Astrocyte (in vitro differentiated cells and primary cell): ENCODE results near the gene ACBD7. TPM values are rescaled to one million over a fixed set of nuclear protein-coding genes. Genes with fewer than 3 reads are reported as not detected.

Experiments used
- DNase-seq: peaks from one replicate; pipeline ENCODE4 v3.0.0-alpha.2; 2010; ENCODE audit warnings: low read depth
- FAIRE-seq: peaks from 2 replicates; lab custom pipeline; 2011; peaks lifted over from hg19 to GRCh38; lab: Jason Lieb, UNC
- H2AFZ ChIP-seq: 2 replicates; pipeline ENCODE4 v1.6.0; 2012; ENCODE audit warnings: low read depth, low read length, inconsistent platforms
- H3K27ac ChIP-seq: 2 replicates; pipeline ENCODE4 v1.5.1; 2011; ENCODE audit warnings: low read depth, low read length, inconsistent platforms
- H3K27me3 ChIP-seq: 2 replicates; pipeline ENCODE4 v1.6.0; 2011; ENCODE audit warnings: low read length, inconsistent platforms; ENCODE audit not compliant: insufficient read depth
- H3K36me3 ChIP-seq: 2 replicates; pipeline ENCODE4 v1.5.1; 2011; ENCODE audit warnings: low read length, inconsistent platforms; ENCODE audit not compliant: insufficient read depth
- H3K4me1 ChIP-seq: 2 replicates; pipeline ENCODE4 v1.5.1; 2011; ENCODE audit warnings: low read length, inconsistent platforms; ENCODE audit not compliant: insufficient read depth
- H3K4me2 ChIP-seq: 2 replicates; pipeline ENCODE4 v1.6.0; 2012; ENCODE audit warnings: low read length, inconsistent platforms
- H3K4me3 ChIP-seq: 2 replicates; pipeline ENCODE4 v1.5.1; 2011; ENCODE audit warnings: low read depth, mild to moderate bottlenecking, low read length, inconsistent platforms; ENCODE audit not compliant: insufficient read depth
- H3K79me2 ChIP-seq: 2 replicates; pipeline ENCODE4 v1.6.0; 2012; ENCODE audit warnings: mild to moderate bottlenecking, low read length, inconsistent platforms; ENCODE audit not compliant: insufficient read depth
- H3K9ac ChIP-seq: 2 replicates; pipeline ENCODE4 v1.6.0; 2012; ENCODE audit warnings: mild to moderate bottlenecking, low read length, inconsistent platforms
- H3K9me3 ChIP-seq: 2 replicates; pipeline ENCODE4 v1.5.1; 2012; ENCODE audit warnings: low read depth, mild to moderate bottlenecking, low read length, inconsistent platforms; ENCODE audit not compliant: insufficient read depth
- H4K20me1 ChIP-seq: 2 replicates; pipeline ENCODE4 v1.6.0; 2012; ENCODE audit warnings: low read length, inconsistent platforms; ENCODE audit not compliant: insufficient read depth
- H3K27ac Mint-ChIP-seq: one replicate; pipeline ENCODE4 v1.8.0; 2021; ENCODE audit warnings: mild to moderate bottlenecking, mixed read lengths; ENCODE audit not compliant: unreplicated experiment
- H3K27me3 Mint-ChIP-seq: one replicate; pipeline ENCODE4 v1.8.0; 2021; ENCODE audit warnings: low read depth, mixed read lengths; ENCODE audit not compliant: unreplicated experiment
- H3K36me3 Mint-ChIP-seq: one replicate; pipeline ENCODE4 v1.8.0; 2021; ENCODE audit warnings: low read depth, mixed read lengths; ENCODE audit not compliant: unreplicated experiment
- H3K4me1 Mint-ChIP-seq: one replicate; pipeline ENCODE4 v1.8.0; 2021; ENCODE audit warnings: low read depth, mixed read lengths; ENCODE audit not compliant: unreplicated experiment
- H3K4me3 Mint-ChIP-seq: one replicate; pipeline ENCODE4 v1.8.0; 2021; ENCODE audit warnings: mild to moderate bottlenecking, moderate library complexity, mixed read lengths; ENCODE audit not compliant: unreplicated experiment
- H3K9me3 Mint-ChIP-seq: one replicate; pipeline ENCODE4 v1.8.0; 2021; ENCODE audit warnings: mild to moderate bottlenecking, mixed read lengths; ENCODE audit not compliant: unreplicated experiment
- EZH2 ChIP-seq: IDR thresholded peaks from 2 replicates; pipeline ENCODE4 v1.6.1; 2012; ENCODE audit warnings: mild to moderate bottlenecking, low read length, inconsistent platforms; ENCODE audit not compliant: insufficient read depth
- total RNA-seq: library from RNA; stranded (reverse); gene quantifications from 2 replicates; pipeline ENCODE4 v1.2.1, GENCODE V29; 2021
- TF ChIP-seq, protein P1 (sequence below): IDR thresholded peaks from 2 replicates; pipeline ENCODE4 v1.5.1; 2011; ENCODE audit warnings: low read depth, mild to moderate bottlenecking, inconsistent platforms, low read length, moderate library complexity; ENCODE audit not compliant: insufficient read depth

The ACBD7 gene
- total RNA-seq, 1 donor from 2014 or later, result 0.79 TPM

- Histone ChIP-seq H3K9ac (no peak overlapping the region), H3K27me3 (peaks cover 2% of the 10 kb centered on the region), H2AFZ (no peak overlapping the region), H3K9me3 (no peaks in the 10 kb centered on the region), H3K79me2 (no peaks in the 10 kb centered on the region), H3K4me1 (no peaks in the 10 kb centered on the region), H4K20me1 (no peaks in the 10 kb centered on the region), H3K27ac (no peak overlapping the region), H3K4me3 (no peak overlapping the region), H3K4me2 (no peak overlapping the region), H3K36me3 (no peaks in the 10 kb centered on the region)
- Mint-ChIP-seq H3K9me3 (peaks cover 2% of the 10 kb centered on the region), H3K36me3 (no peaks in the 10 kb centered on the region), H3K4me1 (peaks cover 8% of the 10 kb centered on the region), H3K27ac (no peak overlapping the region), H3K4me3 (no peak overlapping the region), H3K27me3 (peaks cover 4% of the 10 kb centered on the region)
- TF ChIP-seq, protein P1, sequence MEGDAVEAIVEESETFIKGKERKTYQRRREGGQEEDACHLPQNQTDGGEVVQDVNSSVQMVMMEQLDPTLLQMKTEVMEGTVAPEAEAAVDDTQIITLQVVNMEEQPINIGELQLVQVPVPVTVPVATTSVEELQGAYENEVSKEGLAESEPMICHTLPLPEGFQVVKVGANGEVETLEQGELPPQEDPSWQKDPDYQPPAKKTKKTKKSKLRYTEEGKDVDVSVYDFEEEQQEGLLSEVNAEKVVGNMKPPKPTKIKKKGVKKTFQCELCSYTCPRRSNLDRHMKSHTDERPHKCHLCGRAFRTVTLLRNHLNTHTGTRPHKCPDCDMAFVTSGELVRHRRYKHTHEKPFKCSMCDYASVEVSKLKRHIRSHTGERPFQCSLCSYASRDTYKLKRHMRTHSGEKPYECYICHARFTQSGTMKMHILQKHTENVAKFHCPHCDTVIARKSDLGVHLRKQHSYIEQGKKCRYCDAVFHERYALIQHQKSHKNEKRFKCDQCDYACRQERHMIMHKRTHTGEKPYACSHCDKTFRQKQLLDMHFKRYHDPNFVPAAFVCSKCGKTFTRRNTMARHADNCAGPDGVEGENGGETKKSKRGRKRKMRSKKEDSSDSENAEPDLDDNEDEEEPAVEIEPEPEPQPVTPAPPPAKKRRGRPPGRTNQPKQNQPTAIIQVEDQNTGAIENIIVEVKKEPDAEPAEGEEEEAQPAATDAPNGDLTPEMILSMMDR, result no peak
- TF ChIP-seq EZH2, result no peak
- DNase-seq, result no peak
- FAIRE-seq, result no peak
These were observed 60.8 kb downstream of the ACBD7 start for GRCh38 chr10:15027741-15028140.

Other genes with a start within 250 kb of the ACBD7 start
- 10.6 and 13.8 TPM in 2 replicates for gene SUV39H2, start 209.9 kb downstream of the ACBD7 start, total RNA-seq
- gene DCLRE1C, start 134.7 kb downstream of the ACBD7 start, total RNA-seq, result 8.5 and 10.1 TPM in 2 replicates
- 0.43 and 0.53 TPM in 2 replicates for gene MEIG1, start 129.4 kb downstream of the ACBD7 start, total RNA-seq
- not detected in 2 replicates for gene OLAH, start 44.8 kb downstream of the ACBD7 start, total RNA-seq
- gene RPP38, start 8.6 kb upstream of the ACBD7 start, total RNA-seq, result 17.6 and 17.9 TPM in 2 replicates
- 20.9 and 22.1 TPM in 2 replicates for gene NMT2, start 79.9 kb upstream of the ACBD7 start, total RNA-seq